ENCODE measurements around the gene CCDC152.

Gene CCDC152

DNA sequence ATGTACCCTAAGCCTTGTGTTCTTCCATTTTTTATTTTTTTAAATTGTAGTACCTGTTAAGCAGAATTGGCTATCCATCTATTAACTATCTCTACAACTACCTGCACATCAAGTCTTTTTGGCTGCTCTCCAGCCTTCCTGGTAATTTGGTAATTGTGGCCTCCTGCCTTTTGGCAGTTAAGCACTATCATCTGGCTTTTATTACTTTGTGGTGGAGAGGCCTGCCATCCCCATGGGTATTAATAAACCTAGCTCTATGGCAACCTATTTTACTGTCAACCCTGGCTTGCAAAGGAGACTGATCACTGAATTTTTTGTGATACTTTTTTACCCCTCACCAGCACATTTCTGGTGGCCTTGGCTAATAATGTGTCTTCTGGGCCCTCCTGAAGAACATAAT lies 34.5 kb downstream of the CCDC152 start:
- no peaks in the 10 kb centered on the region for H3K27me3 ChIP-seq (ENCODE audit: insufficient read depth, low read length)
- H2AFZ ChIP-seq (ENCODE audit: low read depth, low read length) = no peak overlapping the region
- H3K9me3 ChIP-seq (ENCODE audit: low read length) = no peaks in the 10 kb centered on the region
- no peak overlapping the region for H3K4me3 ChIP-seq (ENCODE audit: low read length)
- no peaks in the 10 kb centered on the region for H3K36me3 ChIP-seq (ENCODE audit: insufficient read depth, low read length)
- no peaks in the 10 kb centered on the region for H3K4me1 ChIP-seq (ENCODE audit: insufficient read depth, low read length)

DNA sequence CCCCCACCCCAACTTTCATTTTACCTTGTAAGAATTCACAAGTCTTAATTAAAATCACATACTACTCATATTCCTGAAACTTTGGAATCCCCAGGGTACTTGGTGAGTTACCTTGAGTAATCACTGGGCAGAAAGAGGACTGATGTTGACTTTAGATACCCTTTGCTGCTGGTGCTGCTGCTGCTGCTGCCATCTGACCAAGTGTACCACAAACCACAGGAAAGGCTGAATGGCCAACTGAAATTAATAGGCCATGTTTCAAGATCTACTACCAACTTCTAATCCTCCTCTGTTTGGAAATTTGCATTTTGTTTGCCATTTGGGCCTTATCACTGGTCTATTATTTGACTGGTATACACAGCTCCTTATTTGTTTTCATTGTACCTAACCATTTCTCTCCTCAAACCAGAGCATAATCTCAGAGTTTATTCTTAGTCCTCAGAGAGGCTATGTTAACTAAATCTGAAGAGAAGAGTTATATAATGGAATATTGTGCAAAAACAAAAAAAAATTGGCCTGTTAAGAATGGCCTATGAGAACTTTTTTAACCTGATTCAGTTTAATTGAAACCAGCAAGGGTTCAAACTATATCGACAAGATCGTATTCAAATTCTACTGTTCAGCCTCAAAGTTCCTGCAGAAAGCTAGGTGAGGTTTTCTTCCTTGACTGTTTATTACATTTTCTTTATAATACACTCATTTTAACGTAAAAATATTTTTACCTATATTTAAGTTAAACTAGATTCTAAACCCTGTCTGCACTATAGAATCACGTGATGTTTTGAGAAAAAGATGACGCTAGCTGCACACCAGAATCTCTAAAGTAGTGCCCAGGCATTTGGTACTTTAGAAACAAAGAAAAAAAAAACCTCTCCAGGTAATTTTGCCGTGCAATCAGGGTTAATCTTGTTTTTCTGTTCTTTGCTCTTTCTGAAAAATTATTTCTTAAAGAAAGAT lies 41.9 kb downstream of the CCDC152 start:
- Histone ChIP-seq H3K27me3 (ENCODE audit: insufficient read depth, low read length) (no peaks in the 10 kb centered on the region), H3K4me3 (ENCODE audit: low read length) (no peak overlapping the region), H3K36me3 (ENCODE audit: insufficient read depth, low read length) (no peaks in the 10 kb centered on the region), H2AFZ (ENCODE audit: low read depth, low read length) (no peak overlapping the region), H3K4me1 (ENCODE audit: insufficient read depth, low read length) (no peaks in the 10 kb centered on the region), H3K9me3 (ENCODE audit: low read length) (no peaks in the 10 kb centered on the region)

DNA sequence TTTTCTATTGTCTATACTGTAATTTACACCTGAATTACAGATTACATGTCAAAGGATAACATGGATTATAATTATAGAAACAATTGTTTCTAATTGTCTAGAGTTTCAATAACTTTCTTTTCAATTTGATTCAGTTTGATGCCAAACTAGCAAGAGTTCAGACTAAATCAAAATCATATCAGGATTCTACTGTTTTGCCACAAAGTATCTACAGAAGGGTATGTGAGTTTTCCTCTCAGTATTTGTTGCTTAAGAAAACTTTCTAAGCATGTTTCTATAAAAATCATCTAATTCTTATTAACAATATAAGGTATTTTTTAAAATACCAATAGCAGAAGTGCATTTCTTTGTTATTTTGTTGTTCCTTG lies 42.6 kb downstream of the CCDC152 start:
- H3K9me3 ChIP-seq (ENCODE audit: low read length) = no peaks in the 10 kb centered on the region
- H3K4me3 ChIP-seq (ENCODE audit: low read length) = no peak overlapping the region
- no peaks in the 10 kb centered on the region for H3K4me1 ChIP-seq (ENCODE audit: insufficient read depth, low read length)
- H3K27me3 ChIP-seq (ENCODE audit: insufficient read depth, low read length) = no peaks in the 10 kb centered on the region
- H2AFZ ChIP-seq (ENCODE audit: low read depth, low read length) = no peak overlapping the region
- H3K36me3 ChIP-seq (ENCODE audit: insufficient read depth, low read length) = no peaks in the 10 kb centered on the region

DNA sequence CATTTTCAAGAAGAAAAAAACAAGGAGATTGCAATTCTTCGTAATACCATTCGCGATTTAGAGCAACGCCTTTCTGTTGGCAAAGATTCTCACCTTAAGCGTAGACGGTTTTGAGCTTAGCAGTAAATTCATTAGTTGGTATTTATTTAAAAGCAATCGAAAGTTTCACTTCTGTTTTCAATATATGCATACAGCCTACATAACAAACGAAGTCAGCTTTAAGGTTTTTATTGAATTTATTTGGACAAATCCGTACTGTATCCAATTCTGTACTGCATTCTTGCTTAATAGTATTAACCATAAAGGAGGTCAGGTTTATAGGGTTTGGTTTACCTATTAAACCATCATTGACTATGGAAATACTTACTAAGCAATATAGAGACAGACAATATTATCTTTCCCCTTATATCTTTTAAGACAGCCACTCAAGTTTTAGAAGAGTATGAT lies 43.1 kb downstream of the CCDC152 start:
- H3K4me1 ChIP-seq (ENCODE audit: insufficient read depth, low read length) = no peaks in the 10 kb centered on the region
- H2AFZ ChIP-seq (ENCODE audit: low read depth, low read length) = no peak overlapping the region
- no peaks in the 10 kb centered on the region for H3K36me3 ChIP-seq (ENCODE audit: insufficient read depth, low read length)
- H3K4me3 ChIP-seq (ENCODE audit: low read length) = no peak overlapping the region
- no peaks in the 10 kb centered on the region for H3K9me3 ChIP-seq (ENCODE audit: low read length)
- no peaks in the 10 kb centered on the region for H3K27me3 ChIP-seq (ENCODE audit: insufficient read depth, low read length)

DNA sequence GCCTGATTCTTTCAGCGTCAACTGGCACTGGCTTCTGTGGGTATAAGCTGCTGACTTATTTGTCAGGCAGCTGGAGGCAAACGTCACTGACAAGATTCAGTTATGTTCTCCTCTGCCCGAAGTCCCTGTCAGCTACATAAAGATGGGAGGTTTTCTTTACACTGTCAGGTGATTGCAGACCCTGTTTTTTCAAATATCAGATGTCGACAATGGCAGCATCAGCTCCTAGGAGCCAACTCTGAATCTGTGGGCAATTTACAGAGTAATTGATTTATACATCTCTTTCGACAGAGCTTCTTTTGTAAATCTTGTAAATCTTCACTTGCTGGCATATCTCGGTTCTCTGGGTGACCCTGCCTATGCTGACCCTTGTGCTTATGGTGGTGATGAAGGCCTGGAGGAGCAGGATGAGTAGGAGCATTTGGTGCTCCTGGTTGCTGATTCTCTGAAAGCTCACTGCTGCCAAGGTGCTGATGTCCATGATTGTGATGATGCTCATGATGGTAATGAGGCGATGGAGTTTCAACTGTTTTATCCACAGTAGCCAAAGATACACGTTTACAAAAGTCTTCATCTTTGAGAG lies 44.2 kb downstream of the CCDC152 start:
- Histone ChIP-seq H3K4me1 (ENCODE audit: insufficient read depth, low read length) (no peaks in the 10 kb centered on the region), H3K9me3 (ENCODE audit: low read length) (no peaks in the 10 kb centered on the region), H3K27me3 (ENCODE audit: insufficient read depth, low read length) (no peaks in the 10 kb centered on the region), H3K36me3 (ENCODE audit: insufficient read depth, low read length) (no peaks in the 10 kb centered on the region), H2AFZ (ENCODE audit: low read depth, low read length) (no peak overlapping the region), H3K4me3 (ENCODE audit: low read length) (no peak overlapping the region)

- H3K27me3 ChIP-seq (ENCODE audit: insufficient read depth, low read length) = no peaks in the 10 kb centered on the region
- no peaks in the 10 kb centered on the region for H3K9me3 ChIP-seq (ENCODE audit: low read length)
- no peaks in the 10 kb centered on the region for H3K36me3 ChIP-seq (ENCODE audit: insufficient read depth, low read length)
- no peaks in the 10 kb centered on the region for H3K4me1 ChIP-seq (ENCODE audit: insufficient read depth, low read length)
- H3K4me3 ChIP-seq (ENCODE audit: low read length) = no peak overlapping the region
- H2AFZ ChIP-seq (ENCODE audit: low read depth, low read length) = no peak overlapping the region
These were observed 45.0 kb downstream of the CCDC152 start for GRCh38 chr5:42801516-42802166.

DNA sequence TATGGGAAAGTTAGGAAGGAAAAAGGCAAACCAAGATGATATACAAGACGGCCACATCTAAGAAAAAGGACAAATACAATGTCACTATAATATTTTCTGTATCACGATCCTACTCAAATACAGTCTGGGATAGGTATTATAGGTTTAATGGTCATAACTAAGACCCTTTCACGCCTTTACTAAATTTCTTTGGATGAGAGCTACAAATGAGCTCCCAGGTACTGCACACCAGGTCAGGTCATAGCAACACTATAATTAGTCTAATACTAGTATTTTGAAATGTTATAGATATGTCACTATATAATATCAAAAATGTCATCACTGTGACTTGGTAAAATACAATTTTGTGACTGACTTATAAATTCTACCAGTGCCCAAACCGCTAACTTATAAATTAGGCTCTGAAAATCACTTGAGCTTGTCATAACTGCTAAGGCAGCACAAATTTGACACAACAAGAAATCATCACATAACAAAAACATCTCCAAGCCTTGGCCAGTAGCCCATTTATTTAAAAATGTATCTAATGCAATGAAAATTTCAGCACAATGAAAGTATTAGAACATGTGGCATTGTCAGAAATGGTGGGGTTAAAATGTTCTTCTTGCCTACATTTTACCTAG lies 48.2 kb downstream of the CCDC152 start:
- Histone ChIP-seq H3K36me3 (ENCODE audit: insufficient read depth, low read length) (no peaks in the 10 kb centered on the region), H2AFZ (ENCODE audit: low read depth, low read length) (no peak overlapping the region), H3K4me3 (ENCODE audit: low read length) (no peak overlapping the region), H3K9me3 (ENCODE audit: low read length) (no peaks in the 10 kb centered on the region), H3K27me3 (ENCODE audit: insufficient read depth, low read length) (no peaks in the 10 kb centered on the region), H3K4me1 (ENCODE audit: insufficient read depth, low read length) (no peaks in the 10 kb centered on the region)

DNA sequence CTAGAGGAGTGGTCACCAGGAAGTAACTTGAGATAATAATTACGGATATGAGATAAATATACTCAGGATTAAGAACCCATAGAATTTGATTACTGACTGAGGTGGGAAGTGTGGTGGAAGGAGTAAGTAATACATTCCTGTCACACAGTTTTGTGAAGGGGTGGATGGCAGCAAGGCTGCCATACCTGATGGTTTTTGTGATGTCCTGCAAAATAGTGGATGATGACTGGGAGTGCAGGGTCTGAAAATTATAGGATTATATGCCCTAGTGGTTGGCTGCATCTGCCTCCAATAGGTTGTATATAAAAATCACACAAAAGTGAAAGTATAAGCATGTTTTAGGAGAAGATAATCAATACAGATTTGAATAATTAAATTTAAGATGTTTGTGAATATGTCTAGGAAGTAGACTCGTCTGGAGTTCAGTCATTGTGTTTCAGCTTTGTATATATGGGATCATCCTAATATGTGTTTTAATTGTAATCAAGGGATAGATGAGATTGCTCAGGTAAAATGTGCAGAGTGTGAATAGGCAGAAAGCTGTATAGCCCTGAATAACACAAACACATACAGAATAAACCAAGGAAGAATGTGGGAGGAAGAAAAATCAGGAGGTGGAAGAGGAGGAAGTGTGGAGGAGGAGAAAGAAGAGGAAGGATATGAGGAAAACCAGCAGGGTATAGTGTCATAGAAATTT lies 49.5 kb downstream of the CCDC152 start:
- Histone ChIP-seq H3K36me3 (ENCODE audit: insufficient read depth, low read length) (no peaks in the 10 kb centered on the region), H3K4me3 (ENCODE audit: low read length) (no peak overlapping the region), H3K9me3 (ENCODE audit: low read length) (no peaks in the 10 kb centered on the region), H3K27me3 (ENCODE audit: insufficient read depth, low read length) (no peaks in the 10 kb centered on the region), H3K4me1 (ENCODE audit: insufficient read depth, low read length) (no peaks in the 10 kb centered on the region), H2AFZ (ENCODE audit: low read depth, low read length) (no peak overlapping the region)

DNA sequence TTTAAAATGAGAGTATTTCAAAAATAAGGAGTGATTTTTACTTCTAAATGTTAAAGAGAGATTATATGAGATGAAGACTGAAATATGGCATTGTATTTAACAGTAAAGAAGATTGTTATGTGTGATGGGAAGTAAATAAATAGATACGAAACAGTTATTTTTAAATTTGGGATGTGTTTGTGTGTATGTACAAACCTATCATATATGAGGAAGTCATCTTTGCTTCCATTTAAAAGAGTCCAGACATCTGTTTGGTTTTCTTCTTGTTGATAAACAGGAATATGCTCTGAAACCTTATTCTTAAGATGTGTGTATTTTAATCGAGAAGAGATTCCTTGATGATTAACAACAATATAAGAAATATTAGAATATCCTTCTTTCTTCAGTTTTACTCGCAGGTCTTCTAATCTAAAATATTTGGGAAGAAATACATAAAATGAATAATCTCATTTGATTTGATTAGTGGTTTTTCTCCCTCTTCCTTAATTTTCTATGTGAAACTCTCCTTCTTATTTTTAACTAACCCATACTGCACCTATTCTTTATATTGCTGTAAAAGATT lies 50.2 kb downstream of the CCDC152 start:
- no peaks in the 10 kb centered on the region for H3K36me3 ChIP-seq (ENCODE audit: insufficient read depth, low read length)
- peaks cover 1% of the 10 kb centered on the region for H3K4me1 ChIP-seq (ENCODE audit: insufficient read depth, low read length)
- H3K27me3 ChIP-seq (ENCODE audit: insufficient read depth, low read length) = no peaks in the 10 kb centered on the region
- H2AFZ ChIP-seq (ENCODE audit: low read depth, low read length) = no peak overlapping the region
- no peaks in the 10 kb centered on the region for H3K9me3 ChIP-seq (ENCODE audit: low read length)
- H3K4me3 ChIP-seq (ENCODE audit: low read length) = no peak overlapping the region

- H3K4me1 ChIP-seq (ENCODE audit: insufficient read depth, low read length) = peaks cover 6% of the 10 kb centered on the region
- no peak overlapping the region for H2AFZ ChIP-seq (ENCODE audit: low read depth, low read length)
- no peak overlapping the region for H3K4me3 ChIP-seq (ENCODE audit: low read length)
- H3K9me3 ChIP-seq (ENCODE audit: low read length) = no peaks in the 10 kb centered on the region
- no peaks in the 10 kb centered on the region for H3K36me3 ChIP-seq (ENCODE audit: insufficient read depth, low read length)
- no peaks in the 10 kb centered on the region for H3K27me3 ChIP-seq (ENCODE audit: insufficient read depth, low read length)
These were observed 51.3 kb downstream of the CCDC152 start for GRCh38 chr5:42807722-42808447.

- Histone ChIP-seq H3K9me3 (ENCODE audit: low read length) (no peaks in the 10 kb centered on the region), H2AFZ (ENCODE audit: low read depth, low read length) (no peak overlapping the region), H3K4me3 (ENCODE audit: low read length) (no peak overlapping the region), H3K27me3 (ENCODE audit: insufficient read depth, low read length) (no peaks in the 10 kb centered on the region), H3K36me3 (ENCODE audit: insufficient read depth, low read length) (no peaks in the 10 kb centered on the region), H3K4me1 (ENCODE audit: insufficient read depth, low read length) (peaks cover 6% of the 10 kb centered on the region)
These were observed 52.4 kb downstream of the CCDC152 start for GRCh38 chr5:42808888-42809611.

Measured in neuron (in vitro differentiated cells).